Right kidney (tissue), 1 donor: ENCODE measurements around the gene KRTAP5-6.

ENCODE experiments used
- DNase-seq: peaks from one replicate; pipeline ENCODE4 v3.0.0-alpha.2; 2016

KRTAP5-6 gene

GRCh38 chr11:1733716-1734640, 37.0 kb downstream of the KRTAP5-6 start:
- DNase-seq = no peak

- no peak for DNase-seq
These were observed 37.7 kb downstream of the KRTAP5-6 start for GRCh38 chr11:1734641-1735081.

GRCh38 chr11:1735271-1735670, 38.3 kb downstream of the KRTAP5-6 start:
- DNase-seq = no peak

- no peak for DNase-seq
These were observed 39.5 kb downstream of the KRTAP5-6 start for GRCh38 chr11:1736447-1736992.

GRCh38 chr11:1737080-1737757, 40.2 kb downstream of the KRTAP5-6 start:
- DNase-seq = no peak

GRCh38 chr11:1738380-1738779, 41.4 kb downstream of the KRTAP5-6 start:
- no peak for DNase-seq

GRCh38 chr11:1739576-1739975, 42.6 kb downstream of the KRTAP5-6 start:
- no peak for DNase-seq

GRCh38 chr11:1740786-1741530, 44.0 kb downstream of the KRTAP5-6 start:
- no peak for DNase-seq

- DNase-seq = no peak
These were observed 44.7 kb downstream of the KRTAP5-6 start for GRCh38 chr11:1741741-1742140.

GRCh38 chr11:1742371-1742770, 45.4 kb downstream of the KRTAP5-6 start:
- no peak for DNase-seq

- no peak for DNase-seq
These were observed 46.0 kb downstream of the KRTAP5-6 start for GRCh38 chr11:1742869-1743584.

GRCh38 chr11:1743585-1744136, 46.7 kb downstream of the KRTAP5-6 start:
- DNase-seq = no peak

GRCh38 chr11:1744137-1744886, 47.3 kb downstream of the KRTAP5-6 start:
- DNase-seq = no peak

- DNase-seq = no peak
These were observed 48.1 kb downstream of the KRTAP5-6 start for GRCh38 chr11:1744891-1745700.

GRCh38 chr11:1745701-1746320, 48.8 kb downstream of the KRTAP5-6 start:
- no peak for DNase-seq

- DNase-seq = no peak
These were observed 49.5 kb downstream of the KRTAP5-6 start for GRCh38 chr11:1746511-1746931.

- no peak for DNase-seq
These were observed 50.2 kb downstream of the KRTAP5-6 start for GRCh38 chr11:1746956-1747752.
